Liver (tissue), 9 donors: Measurements from ENCODE around the gene BLTP1. TPM values are rescaled to one million over a fixed set of nuclear protein-coding genes. Genes with fewer than 3 reads are reported as not detected.

ENCODE experiments used
- DNase-seq: peaks from one replicate; pipeline ENCODE4 v3.0.0-alpha.2; 2017; ENCODE audit warnings: low spot score
- H3K27ac ChIP-seq, 2 donors: one replicate each; pipeline ENCODE4 v1.7.0; 2013; ENCODE audit warnings: inconsistent platforms in 2 of 2, low read length in 2 of 2, control low read depth in 1 of 2, low read depth in 1 of 2, mild to moderate bottlenecking in 1 of 2
- H3K27me3 ChIP-seq, 4 donors: one replicate each; pipeline versions ENCODE4 v1.6.1 to v1.7.0; 2013; ENCODE audit warnings: low read length in 3 of 4, inconsistent platforms in 1 of 4, mild to moderate bottlenecking in 1 of 4, moderate library complexity in 1 of 4; ENCODE audit not compliant: control insufficient read depth in 4 of 4, insufficient read depth in 4 of 4
- H3K36me3 ChIP-seq, 4 donors: one replicate each; pipeline versions ENCODE4 v1.6.1 to v1.7.0; 2013; ENCODE audit warnings: low read length in 3 of 4, mild to moderate bottlenecking in 3 of 4, low read depth in 1 of 4, moderate library complexity in 1 of 4; ENCODE audit not compliant: control insufficient read depth in 4 of 4, insufficient read depth in 3 of 4
- H3K4me1 ChIP-seq, 4 donors: one replicate each; pipeline versions ENCODE4 v1.6.1 to v1.7.0; 2013; ENCODE audit warnings: low read length in 3 of 4, mild to moderate bottlenecking in 3 of 4, moderate library complexity in 1 of 4; ENCODE audit not compliant: control insufficient read depth in 4 of 4, insufficient read depth in 4 of 4
- H3K4me3 ChIP-seq, 3 donors: one replicate each; pipeline versions ENCODE4 v1.6.1 to v1.7.0; 2013; ENCODE audit warnings: low read length in 3 of 3, control low read depth in 1 of 3, low read depth in 1 of 3, mild to moderate bottlenecking in 1 of 3
- H3K9ac ChIP-seq, 2 donors: one replicate each; pipeline ENCODE4 v1.7.0; 2013; ENCODE audit warnings: low read length in 2 of 2, mild to moderate bottlenecking in 2 of 2, moderate library complexity in 2 of 2, control low read depth in 1 of 2, low read depth in 1 of 2
- H3K9me3 ChIP-seq, 4 donors: one replicate each; pipeline versions ENCODE4 v1.6.1 to v1.7.0; 2013; ENCODE audit warnings: low read length in 3 of 4; ENCODE audit not compliant: control insufficient read depth in 4 of 4
- ATF3 ChIP-seq: IDR thresholded peaks from 2 replicates; pipeline ENCODE4 v1.6.1; 2016; ENCODE audit warnings: antibody characterized with exemption
- CTCF ChIP-seq: fragments of 150-350 bp; IDR thresholded peaks from 2 replicates; pipeline ENCODE4 v1.5.1; 2017; ENCODE audit warnings: improper control_type of control experiment, low read depth, low read length; ENCODE audit not compliant: missing input control
- EGR1 ChIP-seq, 2 donors: IDR thresholded peaks; 2 replicates each; pipeline ENCODE4 v1.6.1; 2016 to 2018; ENCODE audit warnings: antibody characterized with exemption in 2 of 2, low read depth in 2 of 2
- FOXA1 ChIP-seq: IDR thresholded peaks from 2 replicates; pipeline ENCODE4 v1.6.1; 2016; ENCODE audit warnings: antibody characterized with exemption
- FOXA2 ChIP-seq: IDR thresholded peaks from 2 replicates; pipeline ENCODE4 v1.6.1; 2016; ENCODE audit warnings: antibody characterized with exemption
- GABPA ChIP-seq, 2 donors: IDR thresholded peaks in 1 of 2; conservative IDR thresholded peaks in 1 of 2; 2 replicates each; pipeline ENCODE4 v1.6.1; 2016; ENCODE audit warnings: antibody characterized with exemption in 2 of 2, mild to moderate bottlenecking in 1 of 2, moderate library complexity in 1 of 2
- HNF4G ChIP-seq: IDR thresholded peaks from 2 replicates; pipeline ENCODE4 v1.6.1; 2016; ENCODE audit warnings: antibody characterized with exemption
- JUND ChIP-seq, 2 donors: IDR thresholded peaks; 2 replicates each; pipeline ENCODE4 v1.6.1; 2016; ENCODE audit warnings: antibody characterized with exemption in 2 of 2
- NR2F2 ChIP-seq: IDR thresholded peaks from 2 replicates; pipeline ENCODE4 v1.6.1; 2016; ENCODE audit warnings: antibody characterized with exemption
- RAD21 ChIP-seq, 2 donors: IDR thresholded peaks; 2 replicates each; pipeline ENCODE4 v1.6.1; 2016; ENCODE audit warnings: antibody characterized with exemption in 2 of 2, mild to moderate bottlenecking in 2 of 2
- RXRA ChIP-seq, 2 donors: IDR thresholded peaks; 2 replicates each; pipeline ENCODE4 v1.6.1; 2017 to 2018; ENCODE audit warnings: antibody characterized with exemption in 2 of 2, mild to moderate bottlenecking in 1 of 2
- SP1 ChIP-seq: IDR thresholded peaks from 2 replicates; pipeline ENCODE4 v1.6.1; 2018; ENCODE audit warnings: antibody characterized with exemption, mild to moderate bottlenecking
- TAF1 ChIP-seq: conservative IDR thresholded peaks from 2 replicates; pipeline ENCODE4 v1.6.1; 2016; ENCODE audit warnings: antibody characterized with exemption, mild to moderate bottlenecking
- YY1 ChIP-seq: IDR thresholded peaks from 2 replicates; pipeline ENCODE4 v1.6.1; 2016; ENCODE audit warnings: antibody characterized with exemption, mild to moderate bottlenecking
- ZBTB33 ChIP-seq: IDR thresholded peaks from 2 replicates; pipeline ENCODE4 v1.6.1; 2016; ENCODE audit warnings: antibody characterized with exemption
- WGBS: extraction: QIAGEN DNeasy Blood & Tissue Kit; methylation state at CpG from one replicate; pipeline ENCODE4 v1.1.7; 2013; 5-methylcytosine and 5-hydroxymethylcytosine counted together
- polyA plus RNA-seq, 2 donors: library from polyadenylated mRNA; stranded (reverse) in 1 of 2; unstranded in 1 of 2; fragments of 200-250 nt in 1 of 2; fragments of >200 nt in 1 of 2; fragmentation: Nextera tagmentation in 1 of 2; extraction: Ambion mirVana in 1 of 2; gene quantifications; one replicate each; pipeline versions ENCODE4 v1.2.1 to v1.2.3, GENCODE V29; 2013 to 2015
- total RNA-seq, 2 donors: library from RNA; depleted of rRNA; stranded (reverse); fragments of >200 nt; gene quantifications; one replicate each; pipeline ENCODE4 v1.2.3, GENCODE V29; 2014
- TF ChIP-seq, protein P1 (sequence below): IDR thresholded peaks from 2 replicates; pipeline ENCODE4 v1.6.1; 2016; ENCODE audit warnings: antibody characterized with exemption
- TF ChIP-seq, protein P2 (sequence below): IDR thresholded peaks from 2 replicates; pipeline ENCODE4 v1.6.1; 2016; ENCODE audit warnings: antibody characterized with exemption, mild to moderate bottlenecking
- donor health status: healthy.
- donor health status: healthy.
- donor health status: healthy.
- donor health status: healthy.
- donor health status: healthy.

Gene BLTP1
- 10 to 100 TPM; 38.5 to 70.9 TPM for total RNA-seq
- 10 to 100 TPM; 10.6 to 12.0 TPM for polyA plus RNA-seq

- under 1% methylated on average over 53 of the region's 53 CpGs for WGBS
- H3K27ac ChIP-seq: peak within 1 kb of the TSS; percentile 76 to 92
- peak within 1 kb of the TSS; percentile 80 to 100 (median 92) for H3K4me3 ChIP-seq
- peaks cover 0 to 6% (median 2%) of the 10 kb centered on the region in 4 donors for H3K36me3 ChIP-seq
- no peaks in the 10 kb centered on the region for H3K9me3 ChIP-seq
- no peaks in the 10 kb centered on the region for H3K27me3 ChIP-seq
- H3K4me1 ChIP-seq: peaks cover 5 to 20% (median 7%) of the 10 kb centered on the region in 4 donors
- H3K9ac ChIP-seq: peak within 1 kb of the TSS; percentile 94
- TF ChIP-seq CTCF: no peak
- no peak for TF ChIP-seq ATF3
- no peak for TF ChIP-seq RXRA (IDR thresholded peaks at IDR 0.05)
- TF ChIP-seq TAF1: peak; percentile 58
- TF ChIP-seq FOXA1: no peak
- peak; percentile 15 for TF ChIP-seq SP1
- TF ChIP-seq RAD21 (IDR thresholded peaks at IDR 0.05): peak in 1 of 2 donors; percentile 16
- peak in 1 of 2 donors; percentile 51 for TF ChIP-seq GABPA (IDR thresholded peaks at IDR 0.05 in 1 of 2, conservative IDR thresholded peaks at IDR 0.05 in 1 of 2)
- no peak for TF ChIP-seq YY1
- DNase-seq: peak; percentile 90
These were observed at the start of gene BLTP1 for GRCh38 chr4:122151982-122152710. Gene BLTP1 (plus strand): TSS chr4:122152331. CDS start chr4:122170648, 18,317 bp downstream.

DNA sequence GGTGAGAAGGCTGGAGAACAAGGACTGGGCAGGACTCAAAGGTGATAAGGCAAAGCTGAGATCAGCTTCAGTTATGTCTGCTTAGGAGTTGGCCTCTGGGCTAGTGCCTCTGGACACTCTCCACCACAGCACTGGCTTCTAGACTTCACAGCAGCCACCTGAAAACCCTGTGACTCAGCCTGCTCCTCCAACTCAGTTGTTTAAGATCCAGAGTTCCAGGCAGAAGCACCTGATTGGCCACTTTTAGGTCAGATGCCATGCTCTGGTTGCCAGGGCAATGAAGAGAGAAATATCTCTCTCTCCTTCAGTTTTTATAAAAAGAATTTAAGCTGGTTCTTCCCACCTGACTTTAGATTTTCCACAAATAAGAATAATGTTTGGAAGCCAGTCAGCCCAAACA lies 47.9 kb upstream of the BLTP1 start:
- Histone ChIP-seq H3K36me3 (no peaks in the 10 kb centered on the region), H3K27ac (no peak overlapping the region), H3K4me1 (no peaks in the 10 kb centered on the region), H3K9me3 (peaks cover 0 to 3% (median 0%) of the 10 kb centered on the region in 4 donors), H3K9ac (no peak overlapping the region), H3K27me3 (no peaks in the 10 kb centered on the region), H3K4me3 (no peak overlapping the region)
- no peak for DNase-seq
- TF ChIP-seq ZBTB33: no peak
- TF ChIP-seq YY1: no peak
- TF ChIP-seq, protein P1, sequence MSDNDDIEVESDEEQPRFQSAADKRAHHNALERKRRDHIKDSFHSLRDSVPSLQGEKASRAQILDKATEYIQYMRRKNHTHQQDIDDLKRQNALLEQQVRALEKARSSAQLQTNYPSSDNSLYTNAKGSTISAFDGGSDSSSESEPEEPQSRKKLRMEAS: no peak
- TF ChIP-seq ATF3: no peak
- no peak for TF ChIP-seq FOXA2
- TF ChIP-seq CTCF: no peak
- no peak for TF ChIP-seq HNF4G
- TF ChIP-seq EGR1 (IDR thresholded peaks at IDR 0.05; ENCODE audit: low read depth in 2 of 2): no peak
- no peak for TF ChIP-seq SP1
- no peak for TF ChIP-seq FOXA1
- TF ChIP-seq, protein P2, sequence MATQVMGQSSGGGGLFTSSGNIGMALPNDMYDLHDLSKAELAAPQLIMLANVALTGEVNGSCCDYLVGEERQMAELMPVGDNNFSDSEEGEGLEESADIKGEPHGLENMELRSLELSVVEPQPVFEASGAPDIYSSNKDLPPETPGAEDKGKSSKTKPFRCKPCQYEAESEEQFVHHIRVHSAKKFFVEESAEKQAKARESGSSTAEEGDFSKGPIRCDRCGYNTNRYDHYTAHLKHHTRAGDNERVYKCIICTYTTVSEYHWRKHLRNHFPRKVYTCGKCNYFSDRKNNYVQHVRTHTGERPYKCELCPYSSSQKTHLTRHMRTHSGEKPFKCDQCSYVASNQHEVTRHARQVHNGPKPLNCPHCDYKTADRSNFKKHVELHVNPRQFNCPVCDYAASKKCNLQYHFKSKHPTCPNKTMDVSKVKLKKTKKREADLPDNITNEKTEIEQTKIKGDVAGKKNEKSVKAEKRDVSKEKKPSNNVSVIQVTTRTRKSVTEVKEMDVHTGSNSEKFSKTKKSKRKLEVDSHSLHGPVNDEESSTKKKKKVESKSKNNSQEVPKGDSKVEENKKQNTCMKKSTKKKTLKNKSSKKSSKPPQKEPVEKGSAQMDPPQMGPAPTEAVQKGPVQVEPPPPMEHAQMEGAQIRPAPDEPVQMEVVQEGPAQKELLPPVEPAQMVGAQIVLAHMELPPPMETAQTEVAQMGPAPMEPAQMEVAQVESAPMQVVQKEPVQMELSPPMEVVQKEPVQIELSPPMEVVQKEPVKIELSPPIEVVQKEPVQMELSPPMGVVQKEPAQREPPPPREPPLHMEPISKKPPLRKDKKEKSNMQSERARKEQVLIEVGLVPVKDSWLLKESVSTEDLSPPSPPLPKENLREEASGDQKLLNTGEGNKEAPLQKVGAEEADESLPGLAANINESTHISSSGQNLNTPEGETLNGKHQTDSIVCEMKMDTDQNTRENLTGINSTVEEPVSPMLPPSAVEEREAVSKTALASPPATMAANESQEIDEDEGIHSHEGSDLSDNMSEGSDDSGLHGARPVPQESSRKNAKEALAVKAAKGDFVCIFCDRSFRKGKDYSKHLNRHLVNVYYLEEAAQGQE: no peak
- TF ChIP-seq GABPA (IDR thresholded peaks at IDR 0.05 in 1 of 2, conservative IDR thresholded peaks at IDR 0.05 in 1 of 2): no peak
- TF ChIP-seq RAD21 (IDR thresholded peaks at IDR 0.05): no peak
- no peak for TF ChIP-seq TAF1
- no peak for TF ChIP-seq NR2F2
- TF ChIP-seq RXRA (IDR thresholded peaks at IDR 0.05): no peak
- TF ChIP-seq JUND (IDR thresholded peaks at IDR 0.05): no peak
